H9 (cell line): Measurements from ENCODE around the gene DGLUCY. TPM values are rescaled to one million over a fixed set of nuclear protein-coding genes. Genes with fewer than 3 reads are reported as not detected.

Experiments
- DNase-seq: peaks from one replicate; pipeline ENCODE4 v3.0.0-alpha.2; 2017
- H2AFZ ChIP-seq: one replicate; pipeline ENCODE4 v1.6.1; 2013; ENCODE audit warnings: mild to moderate bottlenecking, low read length, control low read depth, moderate library complexity
- H2AK5ac ChIP-seq: 2 replicates; pipeline ENCODE4 v1.6.1; 2013; ENCODE audit warnings: low read length, control low read depth, mixed read lengths; ENCODE audit not compliant: insufficient read length
- H2BK120ac ChIP-seq: one replicate; pipeline ENCODE4 v1.6.1; 2013; ENCODE audit warnings: low read depth, mild to moderate bottlenecking, low read length, control low read depth, inconsistent platforms; ENCODE audit not compliant: poor library complexity, severe bottlenecking
- H2BK12ac ChIP-seq: 2 replicates; pipeline ENCODE4 v1.6.1; 2013; ENCODE audit warnings: low read length, control low read depth, mixed read lengths, low read depth; ENCODE audit not compliant: insufficient read length
- H2BK15ac ChIP-seq: 2 replicates; pipeline ENCODE4 v1.6.1; 2013; ENCODE audit warnings: low read depth, low read length, control low read depth
- H2BK20ac ChIP-seq: one replicate; pipeline ENCODE4 v1.6.1; 2013; ENCODE audit warnings: low read depth, mild to moderate bottlenecking, low read length, control low read depth, inconsistent platforms; ENCODE audit not compliant: poor library complexity, severe bottlenecking
- H2BK5ac ChIP-seq: 2 replicates; pipeline ENCODE4 v1.6.1; 2013; ENCODE audit warnings: low read length, control low read depth, mixed read lengths; ENCODE audit not compliant: insufficient read length
- H3K14ac ChIP-seq: 2 replicates; pipeline ENCODE4 v1.6.1; 2013; ENCODE audit warnings: low read length, control low read depth; ENCODE audit not compliant: insufficient read depth
- H3K18ac ChIP-seq: 2 replicates; pipeline ENCODE4 v1.6.1; 2013; ENCODE audit warnings: low read depth, mild to moderate bottlenecking, mixed read lengths, low read length, control low read depth; ENCODE audit not compliant: insufficient read length
- H3K23ac ChIP-seq: 2 replicates; pipeline ENCODE4 v1.6.1; 2013; ENCODE audit warnings: low read length, control low read depth, mixed read lengths, low read depth; ENCODE audit not compliant: insufficient read length
- H3K23me2 ChIP-seq: 2 replicates; pipeline ENCODE4 v1.6.1; 2013; ENCODE audit warnings: low read depth, mild to moderate bottlenecking, mixed read lengths, low read length, control low read depth; ENCODE audit not compliant: insufficient read length, poor library complexity, severe bottlenecking
- H3K27ac ChIP-seq: 2 replicates; pipeline ENCODE4 v1.5.1; 2013; ENCODE audit warnings: low read length, control low read depth, mixed read lengths, low read depth; ENCODE audit not compliant: insufficient read length
- H3K27me3 ChIP-seq: 2 replicates; pipeline ENCODE4 v1.6.1; 2013; ENCODE audit warnings: low read length, control low read depth, inconsistent platforms; ENCODE audit not compliant: insufficient read depth
- H3K4ac ChIP-seq: 2 replicates; pipeline ENCODE4 v1.6.1; 2013; ENCODE audit warnings: low read depth, mild to moderate bottlenecking, control low read depth, inconsistent platforms, low read length, moderate library complexity
- H3K4me1 ChIP-seq: 2 replicates; pipeline ENCODE4 v1.6.1; 2013; ENCODE audit warnings: low read length, control low read depth, inconsistent platforms; ENCODE audit not compliant: insufficient read depth
- H3K4me2 ChIP-seq: 2 replicates; pipeline ENCODE4 v1.6.1; 2013; ENCODE audit warnings: low read length, control low read depth, mixed read lengths; ENCODE audit not compliant: insufficient read length, insufficient read depth
- H3K56ac ChIP-seq: 2 replicates; pipeline ENCODE4 v1.6.1; 2013; ENCODE audit warnings: low read depth, mild to moderate bottlenecking, mixed read lengths, low read length, control low read depth; ENCODE audit not compliant: insufficient read length
- H3K79me1 ChIP-seq: 2 replicates; pipeline ENCODE4 v1.6.1; 2013; ENCODE audit warnings: low read depth, mild to moderate bottlenecking, moderate library complexity, low read length, control low read depth, inconsistent platforms; ENCODE audit not compliant: insufficient read depth, poor library complexity, severe bottlenecking
- H3K79me2 ChIP-seq: 2 replicates; pipeline ENCODE4 v1.6.1; 2013; ENCODE audit warnings: low read length, control low read depth, inconsistent platforms; ENCODE audit not compliant: insufficient read depth
- H3K9ac ChIP-seq: 2 replicates; pipeline ENCODE4 v1.6.1; 2013; ENCODE audit warnings: low read length, control low read depth, mixed read lengths; ENCODE audit not compliant: insufficient read length; ENCODE audit errors: extremely low read depth
- H3K9me3 ChIP-seq: one replicate; pipeline ENCODE4 v1.6.1; 2013; ENCODE audit warnings: low read depth, low read length, inconsistent platforms; ENCODE audit not compliant: control insufficient read depth
- H3T11ph ChIP-seq: one replicate; pipeline ENCODE4 v1.6.1; 2013; ENCODE audit warnings: mild to moderate bottlenecking, low read length, control low read depth, inconsistent platforms
- H4K20me1 ChIP-seq: one replicate; pipeline ENCODE4 v1.6.1; 2013; ENCODE audit not compliant: control insufficient read depth, insufficient read length, insufficient read depth
- H4K5ac ChIP-seq: 2 replicates; pipeline ENCODE4 v1.6.1; 2013; ENCODE audit warnings: low read depth, mild to moderate bottlenecking, mixed read lengths, low read length, control low read depth; ENCODE audit not compliant: insufficient read length
- H4K8ac ChIP-seq: replicated peaks from 2 replicates; pipeline ENCODE4 v1.6.1; 2013; ENCODE audit warnings: low read length, control low read depth, mixed read lengths, low read depth; ENCODE audit not compliant: insufficient read length
- H4K91ac ChIP-seq: 2 replicates; pipeline ENCODE4 v1.6.1; 2013; ENCODE audit warnings: low read depth, mild to moderate bottlenecking, moderate library complexity, mixed read lengths, low read length, control low read depth; ENCODE audit not compliant: insufficient read length
- H3K27ac Mint-ChIP-seq, 3 experiments: 2 replicates in 2 of 3; 3 replicates in 1 of 3; pipeline ENCODE4 v1.8.0; 2020 to 2021; ENCODE audit warnings: mixed read lengths in 3 of 3, mild to moderate bottlenecking in 1 of 3, moderate library complexity in 1 of 3
- H3K27me3 Mint-ChIP-seq: 2 replicates; pipeline ENCODE4 v1.8.0; 2021; ENCODE audit warnings: low read depth, mild to moderate bottlenecking, moderate library complexity, mixed read lengths
- H3K36me3 Mint-ChIP-seq, 3 experiments: 2 replicates in 2 of 3; 3 replicates in 1 of 3; pipeline ENCODE4 v1.8.0; 2020 to 2021; ENCODE audit warnings: low read depth in 3 of 3, mixed read lengths in 3 of 3; ENCODE audit not compliant: insufficient read depth in 1 of 3
- H3K4me1 Mint-ChIP-seq, 2 experiments: 2 replicates each; pipeline ENCODE4 v1.8.0; 2020; ENCODE audit warnings: mixed read lengths in 2 of 2
- H3K4me3 Mint-ChIP-seq, 2 experiments: 2 replicates in 1 of 2; 3 replicates in 1 of 2; pipeline ENCODE4 v1.8.0; 2020 to 2021; ENCODE audit warnings: mild to moderate bottlenecking in 2 of 2, mixed read lengths in 2 of 2, moderate library complexity in 1 of 2
- H3K9me3 Mint-ChIP-seq, 2 experiments: 2 replicates in 1 of 2; 3 replicates in 1 of 2; pipeline ENCODE4 v1.8.0; 2020; ENCODE audit warnings: mild to moderate bottlenecking in 2 of 2, mixed read lengths in 2 of 2, moderate library complexity in 1 of 2
- WGBS: extraction: QIAGEN DNeasy Blood & Tissue Kit; methylation state at CpG from one replicate; pipeline ENCODE4 v1.1.7; 2013; ENCODE audit warnings: missing lambda C conversion rate, low lambda C conversion rate, mixed read lengths; ENCODE audit not compliant: insufficient read length; ENCODE audit errors: extremely low coverage; 5-methylcytosine and 5-hydroxymethylcytosine counted together
- total RNA-seq: library from RNA; stranded (reverse); gene quantifications from 2 replicates; pipeline ENCODE4 v1.2.1, GENCODE V29; 2021
- TF ChIP-seq, protein P1 (sequence below): fragments of 200-600 bp; sonication (generic); conservative IDR thresholded peaks from 3 replicates; pipeline ENCODE4 v1.8.0; 2021; ENCODE audit warnings: antibody characterized with exemption, mild to moderate bottlenecking

The DGLUCY gene
- total RNA-seq, 1 experiment from 2014 or later = 29.6 TPM

DNA sequence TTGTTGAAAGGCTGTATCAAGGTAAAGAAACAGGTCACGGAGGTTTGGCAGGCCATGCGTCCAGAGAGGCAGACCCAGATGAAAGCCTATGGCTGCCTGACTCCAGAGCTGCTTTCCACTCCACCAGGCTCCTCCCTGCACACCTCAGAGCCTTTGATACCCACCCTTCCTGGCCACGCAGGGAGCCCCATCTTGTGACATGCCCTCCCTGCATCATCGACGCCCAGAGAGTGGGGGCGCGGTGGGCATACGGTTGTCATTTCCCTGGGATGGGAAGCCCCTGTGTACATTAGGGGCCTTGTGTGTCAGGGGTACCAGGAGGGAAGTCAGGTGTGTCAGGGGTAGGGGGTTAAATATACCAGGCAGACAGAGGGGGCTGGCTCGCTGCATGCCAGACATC lies 160.9 kb downstream of the DGLUCY start:
- H3K4me2 ChIP-seq = no peak overlapping the region
- H2BK120ac ChIP-seq = no peak overlapping the region
- Mint-ChIP-seq H3K4me1 (0 out of 4 replicates have a peak, but pooled peaks cover 0 to 3% of the 10 kb centered on the region in 2 experiments), H3K36me3 (peaks cover 11 to 51% (median 34%) of the 10 kb centered on the region in 3 experiments), H3K9me3 (no peaks in the 10 kb centered on the region), H3K27me3 (no peaks in the 10 kb centered on the region), H3K4me3 (no peak overlapping the region), H3K27ac (no peak overlapping the region; a peak in 1 of 7 replicates)
- no peak overlapping the region for H4K8ac ChIP-seq
- no peaks in the 10 kb centered on the region for H4K20me1 ChIP-seq
- no peaks in the 10 kb centered on the region for H3K27me3 ChIP-seq
- H2BK5ac ChIP-seq = no peak overlapping the region
- no peak overlapping the region for H4K91ac ChIP-seq
- H3K79me2 ChIP-seq = no peaks in the 10 kb centered on the region
- H3K18ac ChIP-seq = no peak overlapping the region
- no peak overlapping the region for H3K23ac ChIP-seq
- no peak overlapping the region for H3K27ac ChIP-seq
- H2AFZ ChIP-seq = no peak overlapping the region
- no CpG with 5 or more reads among the region's 9 CpGs for WGBS
- TF ChIP-seq, protein P1, sequence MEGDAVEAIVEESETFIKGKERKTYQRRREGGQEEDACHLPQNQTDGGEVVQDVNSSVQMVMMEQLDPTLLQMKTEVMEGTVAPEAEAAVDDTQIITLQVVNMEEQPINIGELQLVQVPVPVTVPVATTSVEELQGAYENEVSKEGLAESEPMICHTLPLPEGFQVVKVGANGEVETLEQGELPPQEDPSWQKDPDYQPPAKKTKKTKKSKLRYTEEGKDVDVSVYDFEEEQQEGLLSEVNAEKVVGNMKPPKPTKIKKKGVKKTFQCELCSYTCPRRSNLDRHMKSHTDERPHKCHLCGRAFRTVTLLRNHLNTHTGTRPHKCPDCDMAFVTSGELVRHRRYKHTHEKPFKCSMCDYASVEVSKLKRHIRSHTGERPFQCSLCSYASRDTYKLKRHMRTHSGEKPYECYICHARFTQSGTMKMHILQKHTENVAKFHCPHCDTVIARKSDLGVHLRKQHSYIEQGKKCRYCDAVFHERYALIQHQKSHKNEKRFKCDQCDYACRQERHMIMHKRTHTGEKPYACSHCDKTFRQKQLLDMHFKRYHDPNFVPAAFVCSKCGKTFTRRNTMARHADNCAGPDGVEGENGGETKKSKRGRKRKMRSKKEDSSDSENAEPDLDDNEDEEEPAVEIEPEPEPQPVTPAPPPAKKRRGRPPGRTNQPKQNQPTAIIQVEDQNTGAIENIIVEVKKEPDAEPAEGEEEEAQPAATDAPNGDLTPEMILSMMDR = no peak
- no peaks in the 10 kb centered on the region for H3K9me3 ChIP-seq
- H2AK5ac ChIP-seq = no peak overlapping the region
- no peaks in the 10 kb centered on the region for H3K4me1 ChIP-seq
- DNase-seq = no peak
- no peak overlapping the region for H2BK20ac ChIP-seq
- H2BK15ac ChIP-seq = no peak overlapping the region
- H4K5ac ChIP-seq = no peak overlapping the region
- H3K14ac ChIP-seq = no peak overlapping the region; the same call in 1 of the 2 replicates
- H3K9ac ChIP-seq = no peak overlapping the region
- no peak overlapping the region for H3K56ac ChIP-seq
- H3K23me2 ChIP-seq = no peaks in the 10 kb centered on the region
- H3K4ac ChIP-seq = no peak overlapping the region
- no peak overlapping the region for H2BK12ac ChIP-seq
- no peak overlapping the region for H3T11ph ChIP-seq
- H3K79me1 ChIP-seq = no peaks in the 10 kb centered on the region

Other genes with a start within 250 kb of the DGLUCY start
- gene RPS6KA5, start 53.4 kb upstream of the DGLUCY start, total RNA-seq = 3.7 and 3.8 TPM in 2 replicates
- 0.07 and 0.33 TPM in 2 replicates for gene GPR68, start 130.6 kb downstream of the DGLUCY start, total RNA-seq